ENCODE results near the gene PRDM12.

PRDM12 gene

DNA sequence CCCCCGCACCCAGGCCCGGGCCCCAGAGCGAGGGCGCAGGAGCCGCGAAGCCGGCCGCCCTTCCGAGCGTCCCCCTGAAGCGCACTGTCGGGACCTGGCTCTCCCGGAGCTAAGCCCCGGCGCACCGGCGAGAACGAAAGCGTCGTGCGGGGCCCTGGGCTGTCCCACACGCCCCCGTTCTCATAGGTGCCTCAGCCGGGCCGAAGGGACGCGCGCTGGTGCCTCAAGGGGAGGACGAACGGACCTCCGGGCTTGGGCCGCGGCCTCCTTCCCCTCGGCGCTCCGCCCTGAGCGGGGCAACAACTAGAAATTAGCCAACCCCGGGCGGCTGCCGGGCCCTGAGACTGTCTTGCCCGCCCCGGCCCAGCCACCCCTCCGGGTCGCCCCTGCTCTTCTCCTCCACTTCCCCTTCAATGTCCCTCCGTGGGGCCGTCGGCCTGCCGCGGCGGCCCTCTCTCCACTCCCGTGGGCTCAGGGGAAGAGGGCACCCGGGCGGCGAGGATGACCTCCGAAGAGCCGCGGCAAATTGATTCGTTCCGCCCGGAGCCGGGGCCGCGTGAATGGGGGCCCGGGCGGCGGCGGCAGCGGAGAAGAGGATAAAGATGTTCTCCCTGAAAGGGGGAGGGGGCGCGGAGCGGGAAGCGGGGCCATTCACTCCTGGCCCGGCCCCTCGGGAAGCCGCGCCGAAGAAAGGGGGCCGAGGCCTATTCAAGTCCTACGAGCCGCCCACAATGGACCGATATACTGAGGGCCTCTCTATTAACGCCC is 3.5 kb upstream of the PRDM12 start:
- no peak overlapping the region for H3K4me3 ChIP-seq (ENCODE audit: low read depth, low read length)
- DNase-seq (ENCODE audit: low read depth) = no peak
- no peak for TF ChIP-seq CTCF (IDR thresholded peaks at IDR 0.05; ENCODE audit: low read depth, low read length, missing control alignments)

DNA sequence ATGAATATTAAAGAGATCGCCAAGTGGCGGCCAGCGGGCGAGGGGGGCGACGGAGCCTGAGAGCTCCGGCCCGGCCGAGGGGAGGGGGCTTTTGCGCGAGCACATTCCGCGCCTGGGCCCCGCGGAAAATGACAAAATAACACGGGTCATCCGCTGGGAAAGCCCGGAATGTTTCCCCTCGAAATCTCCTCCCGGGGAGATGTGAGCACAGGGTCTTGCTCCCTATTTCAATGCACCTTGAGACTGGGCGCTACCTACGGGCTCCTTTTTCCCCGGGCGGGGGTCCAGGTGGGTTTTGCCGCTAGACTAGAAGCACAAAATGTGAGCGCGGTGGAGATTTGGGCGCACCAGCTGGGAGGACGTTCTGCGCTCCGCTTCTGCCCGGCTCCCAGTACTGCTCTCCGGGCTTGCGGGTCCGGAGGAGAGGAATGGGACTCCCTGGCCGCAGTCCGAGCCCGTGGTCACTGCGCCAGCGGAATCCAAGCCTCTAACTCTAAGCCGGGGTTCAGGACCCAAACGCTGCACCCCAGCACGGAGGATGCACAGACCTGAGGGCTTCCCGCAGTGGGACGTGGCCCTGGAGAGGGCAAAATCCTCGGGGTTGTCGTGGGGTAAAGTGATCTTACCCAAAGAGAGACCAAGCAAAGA is 2.8 kb upstream of the PRDM12 start:
- no peak for TF ChIP-seq CTCF (IDR thresholded peaks at IDR 0.05; ENCODE audit: low read depth, low read length, missing control alignments)
- no peak overlapping the region for H3K4me3 ChIP-seq (ENCODE audit: low read depth, low read length)
- DNase-seq (ENCODE audit: low read depth) = no peak

GRCh38 chr9:130662099-130662969 is 2.1 kb upstream of the PRDM12 start:
- no peak overlapping the region for H3K4me3 ChIP-seq (ENCODE audit: low read depth, low read length)
- DNase-seq (ENCODE audit: low read depth) = no peak
- TF ChIP-seq CTCF (IDR thresholded peaks at IDR 0.05; ENCODE audit: low read depth, low read length, missing control alignments) = no peak

- no peak for DNase-seq (ENCODE audit: low read depth)
- H3K4me3 ChIP-seq (ENCODE audit: low read depth, low read length) = no peak overlapping the region
- no peak for TF ChIP-seq CTCF (IDR thresholded peaks at IDR 0.05; ENCODE audit: low read depth, low read length, missing control alignments)
Measured at GRCh38 chr9:130662970-130663257, 1.5 kb upstream of the PRDM12 start.

DNA sequence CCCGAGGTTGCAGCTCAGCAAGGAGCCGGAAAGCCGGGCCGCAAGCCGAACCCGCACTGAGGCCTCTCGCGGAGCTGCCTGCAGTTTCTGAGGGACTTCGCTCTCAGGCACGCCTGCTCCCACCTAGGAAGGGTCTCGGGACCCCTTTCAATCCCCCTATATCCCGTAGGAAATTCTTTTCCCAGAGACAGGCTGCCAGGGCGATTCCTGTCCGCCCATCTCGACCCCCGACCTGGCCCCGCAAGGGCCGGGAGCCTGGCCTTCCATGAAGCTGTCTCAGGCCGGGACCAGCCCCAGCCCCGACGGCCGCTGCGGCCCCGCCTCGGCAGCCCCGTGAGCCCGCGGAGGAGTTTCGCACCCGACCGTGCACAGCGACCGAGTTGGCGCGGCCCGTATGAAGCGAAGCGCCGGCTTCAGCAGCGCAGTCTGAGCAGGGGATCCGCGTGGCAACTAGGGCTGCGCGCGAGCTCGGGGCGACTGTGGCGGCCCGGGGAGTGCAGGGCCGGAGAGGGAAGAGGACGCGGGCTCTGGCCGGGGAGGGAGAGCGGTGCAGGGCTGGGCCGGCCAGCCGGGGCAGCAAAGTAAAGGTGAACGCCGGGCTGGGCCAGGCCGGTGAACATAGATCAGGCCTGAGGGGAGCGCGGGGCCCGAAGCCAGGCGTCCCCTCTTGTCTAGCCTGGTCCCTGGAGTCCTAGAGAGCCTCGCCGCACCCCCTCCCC is 977 bp upstream of the PRDM12 start:
- TF ChIP-seq CTCF (IDR thresholded peaks at IDR 0.05; ENCODE audit: low read depth, low read length, missing control alignments) = no peak
- H3K4me3 ChIP-seq (ENCODE audit: low read depth, low read length) = no peak overlapping the region
- no peak for DNase-seq (ENCODE audit: low read depth)

DNA sequence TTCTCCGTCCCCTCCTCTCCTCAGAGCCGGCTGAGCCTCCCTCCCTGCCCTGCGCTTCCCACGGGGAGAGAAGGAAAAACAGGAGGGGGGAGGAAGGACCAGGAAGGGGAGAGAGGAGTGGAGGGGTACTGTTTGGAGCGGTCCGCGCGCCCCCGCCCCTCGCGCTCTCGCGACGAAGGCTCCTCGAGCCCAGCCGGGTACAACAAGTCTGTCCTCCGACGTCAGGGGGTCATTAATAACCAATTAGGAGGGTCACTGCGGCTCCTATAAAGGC is 480 bp upstream of the PRDM12 start:
- no peak for DNase-seq (ENCODE audit: low read depth)
- TF ChIP-seq CTCF (IDR thresholded peaks at IDR 0.05; ENCODE audit: low read depth, low read length, missing control alignments) = no peak
- H3K4me3 ChIP-seq (ENCODE audit: low read depth, low read length) = no peak overlapping the region
